NCI-H1694 (cell line): ENCODE data around the gene H3-3A.

Source experiments
- DNase-seq: peaks from one replicate; lab custom pipeline; 2025; lab: John Stamatoyannopoulos, UW

H3-3A gene

DNA sequence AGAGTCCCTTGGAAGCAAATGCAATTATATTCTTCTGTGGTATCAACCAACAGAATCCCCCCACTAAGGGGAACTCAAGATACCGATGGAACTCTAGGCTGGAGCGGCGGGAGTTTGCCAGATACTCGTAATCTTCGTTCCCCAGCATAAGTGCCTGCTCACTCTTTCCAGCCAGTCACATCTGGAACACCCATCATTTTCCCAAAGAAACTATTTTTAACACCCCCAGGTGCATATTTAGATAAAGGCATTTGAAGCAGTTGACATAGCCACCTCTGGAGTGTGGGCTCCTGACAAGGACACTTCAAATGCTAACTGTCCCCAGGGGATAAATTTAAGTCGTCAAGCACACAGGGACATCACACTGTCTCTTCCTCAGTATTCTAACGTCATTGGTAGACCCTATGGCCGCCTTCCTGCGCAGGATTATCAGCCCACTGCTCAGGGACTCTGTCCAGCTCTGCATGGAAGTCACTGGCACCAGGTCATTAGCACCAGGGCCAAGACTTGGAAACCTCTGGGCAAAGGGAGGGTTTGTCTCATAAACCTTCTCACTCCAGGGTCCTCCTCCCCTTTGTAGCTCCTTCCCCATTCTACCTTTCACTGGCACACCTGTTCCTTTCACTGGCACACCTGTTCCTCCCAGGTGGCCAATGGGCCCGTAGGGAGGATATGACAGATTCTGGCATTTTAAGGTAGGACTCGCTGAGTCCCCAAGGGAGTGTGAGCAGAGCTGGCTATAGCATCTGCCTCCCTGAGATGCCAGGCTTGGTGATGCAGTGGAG lies 48.8 kb downstream of the H3-3A start:
- no peak for DNase-seq

DNA sequence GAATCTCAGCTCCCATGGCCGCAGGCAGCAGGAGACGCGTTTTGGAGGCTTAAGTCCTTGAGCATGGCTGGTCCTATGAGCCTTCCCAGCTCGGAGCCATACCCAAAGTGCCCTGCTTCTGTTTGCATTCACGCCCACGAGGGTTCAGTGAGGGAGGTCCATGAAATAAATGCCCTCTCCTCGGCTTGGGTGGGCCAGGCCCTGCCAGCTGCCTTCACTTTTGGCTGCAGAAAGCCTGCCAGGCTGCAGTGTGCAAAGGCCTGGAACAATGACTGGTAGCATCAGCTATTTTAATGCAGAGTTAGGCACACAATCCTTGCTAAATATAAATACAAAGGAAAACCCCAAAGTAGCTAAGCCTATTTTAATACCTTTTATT lies 49.4 kb downstream of the H3-3A start:
- DNase-seq = no peak

DNA sequence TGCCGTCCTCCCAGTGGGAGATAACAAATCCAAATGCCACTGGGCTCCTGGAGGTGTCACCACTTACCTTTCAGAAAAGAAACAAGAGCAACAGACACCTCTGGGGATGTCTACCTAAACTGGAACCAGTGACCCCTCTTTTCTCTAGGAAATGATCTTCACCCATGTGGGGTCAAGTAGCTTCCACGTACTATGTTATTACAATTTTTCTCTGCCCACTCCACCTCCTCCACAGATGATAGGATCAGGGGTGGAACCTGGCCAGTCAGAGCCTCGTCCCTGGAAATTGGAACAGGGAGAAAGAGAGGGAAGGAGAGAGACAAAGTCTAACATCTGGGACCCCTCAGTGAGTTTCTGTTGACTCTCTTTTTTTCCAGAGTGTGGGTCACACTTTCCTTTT lies 50.1 kb downstream of the H3-3A start:
- no peak for DNase-seq

DNA sequence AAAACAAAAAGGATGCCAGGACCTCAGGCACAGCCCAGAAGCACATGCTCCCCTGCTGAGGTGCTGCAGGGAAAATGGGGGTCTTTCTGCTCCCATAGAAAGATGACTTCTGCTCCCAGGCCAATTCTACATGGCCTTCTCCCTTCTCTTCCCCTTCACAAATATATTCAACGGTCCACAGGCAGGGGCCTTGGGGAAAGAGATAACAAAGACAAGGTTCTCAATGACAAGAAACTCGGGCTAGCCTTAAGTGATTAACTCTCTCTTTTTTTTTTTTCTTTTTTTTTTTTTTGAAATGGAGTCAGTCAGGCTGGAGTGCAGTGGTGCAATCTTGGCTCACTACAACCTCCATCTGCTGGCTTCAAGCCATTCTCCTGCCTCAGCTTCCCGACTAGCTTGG lies 54.2 kb downstream of the H3-3A start:
- DNase-seq = no peak

DNA sequence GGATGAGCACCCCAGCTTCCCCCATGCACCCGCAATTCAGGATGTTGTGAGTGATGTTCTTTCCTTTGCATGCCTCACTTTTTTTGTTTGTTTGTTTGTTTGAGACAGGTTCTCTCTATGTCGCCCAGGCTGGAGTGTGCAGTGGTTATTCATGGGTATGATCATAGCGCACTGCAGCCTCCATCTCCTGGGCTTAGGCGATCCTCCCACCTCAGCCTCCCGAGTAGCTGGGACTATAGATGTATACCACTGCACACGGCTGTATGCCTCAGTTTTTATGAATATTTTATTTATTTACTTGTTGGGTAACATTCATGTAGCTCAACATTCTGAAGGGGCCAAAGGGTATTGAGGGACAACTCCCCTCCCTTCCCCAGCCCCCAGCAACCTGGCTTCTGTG lies 54.8 kb downstream of the H3-3A start:
- DNase-seq = no peak

GRCh38 chr1:226118357-226118756 lies 55.8 kb downstream of the H3-3A start:
- DNase-seq = no peak

DNA sequence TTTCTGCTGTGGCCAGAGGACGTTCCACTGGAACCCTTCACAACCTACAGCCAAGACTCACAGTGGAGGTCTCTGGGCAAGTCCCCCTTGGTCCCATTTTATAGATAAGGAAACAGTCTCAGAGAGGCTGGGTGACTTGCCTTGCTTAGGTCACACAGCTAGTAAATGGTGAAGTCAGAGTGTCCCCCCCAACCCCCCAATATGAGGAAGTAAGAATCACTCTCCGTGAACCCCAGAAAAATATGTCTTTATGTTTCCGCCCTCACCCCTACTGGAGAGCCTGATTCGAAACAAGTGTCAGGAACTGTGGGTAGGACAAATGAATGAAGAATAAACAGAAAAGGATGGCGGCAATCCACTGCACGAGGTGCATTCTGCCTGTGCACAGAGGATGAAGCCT lies 56.7 kb downstream of the H3-3A start:
- DNase-seq = no peak

DNA sequence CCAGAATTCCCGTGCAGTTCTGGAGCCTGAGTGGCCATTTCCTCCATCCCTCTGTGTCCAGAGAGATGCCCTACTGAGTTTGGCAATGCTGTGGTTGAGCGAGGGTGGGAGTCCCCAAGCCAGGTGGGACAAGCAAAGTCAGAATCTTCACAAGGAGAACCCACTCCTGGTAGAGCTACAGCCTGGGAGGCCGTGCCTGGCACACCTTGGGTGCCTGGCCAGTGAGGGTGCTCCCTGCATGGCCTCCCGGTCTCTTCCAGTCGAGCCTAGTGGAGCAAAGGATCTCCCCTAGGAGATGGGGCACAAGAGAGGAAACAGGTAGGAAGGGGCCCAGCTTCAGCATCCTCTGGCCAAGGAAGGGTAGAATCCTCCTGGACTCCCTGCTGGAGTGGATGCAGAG lies 57.9 kb downstream of the H3-3A start:
- DNase-seq = no peak

GRCh38 chr1:226121049-226121586 lies 58.6 kb downstream of the H3-3A start:
- DNase-seq = no peak
